Stomach (tissue), 9 donors: Measurements from ENCODE around the gene FRAS1. TPM values are rescaled to one million over a fixed set of nuclear protein-coding genes. Genes with fewer than 3 reads are reported as not detected.

ENCODE experiments used
- DNase-seq, 2 donors: peaks; one replicate each; pipeline versions ENCODE4 v3.0.0 to v3.0.0-alpha.2; 2013 to 2019
- H3K27ac ChIP-seq, 5 donors: fragments of 200-600 bp in 4 of 5; sonication (generic) in 4 of 5; one replicate each; pipeline ENCODE4 v1.5.1; 2013 to 2019; ENCODE audit warnings: mild to moderate bottlenecking in 1 of 5, moderate library complexity in 1 of 5
- H3K27me3 ChIP-seq, 3 donors: fragments of 200-600 bp; sonication (generic); one replicate each; pipeline ENCODE4 v1.5.1; 2017 to 2019; ENCODE audit warnings: mixed run types in 1 of 3
- H3K36me3 ChIP-seq, 4 donors: fragments of 200-600 bp; sonication (generic); 1 replicate in 3 of 4; 2 replicates in 1 of 4; pipeline ENCODE4 v1.5.1; 2016 to 2019
- H3K4me1 ChIP-seq, 4 donors: fragments of 200-600 bp; sonication (generic); one replicate each; pipeline ENCODE4 v1.5.1; 2016 to 2019
- H3K4me3 ChIP-seq, 4 donors: fragments of 200-600 bp; sonication (generic) in 3 of 4; one replicate each; pipeline ENCODE4 v1.5.1; 2016 to 2019; ENCODE audit warnings: mild to moderate bottlenecking in 1 of 4
- H3K9me3 ChIP-seq, 4 donors: fragments of 200-600 bp; sonication (generic); one replicate each; pipeline ENCODE4 v1.5.1; 2016 to 2019
- EP300 ChIP-seq: sonication (generic); formaldehyde crosslinking; IDR thresholded peaks from one replicate; pipeline ENCODE4 v1.6.1; 2017; ENCODE audit warnings: antibody characterized with exemption
- POLR2A ChIP-seq, 4 donors: fragments of 450-650 bp; IDR thresholded peaks; one replicate each; pipeline ENCODE4 v1.6.1; 2016; ENCODE audit warnings: antibody characterized with exemption in 4 of 4, control low read depth in 2 of 4, mild to moderate bottlenecking in 1 of 4, moderate library complexity in 1 of 4
- POLR2AphosphoS5 ChIP-seq, 3 donors: sonication (generic); formaldehyde crosslinking; IDR thresholded peaks; one replicate each; pipeline ENCODE4 v1.6.1; 2016; ENCODE audit warnings: antibody characterized with exemption in 3 of 3
- WGBS, 5 donors: extraction: QIAGEN DNeasy Blood & Tissue Kit in 3 of 5; methylation state at CpG; one replicate each; pipeline versions ENCODE4 v1.1.5 to v1.1.7; 2013 to 2018; 5-methylcytosine and 5-hydroxymethylcytosine counted together
- intact Hi-C: fragments of 100-400 bp; cut with DNase I; formaldehyde crosslinking; loops from one replicate; pipeline ENCODE4 v1.15.1; 2023; ENCODE audit warnings: low total_unique reads
- polyA plus RNA-seq, 3 donors: library from polyadenylated mRNA; stranded (reverse); fragments of 200-250 nt; gene quantifications; one replicate each; pipeline ENCODE4 v1.2.3, GENCODE V29; 2013
- total RNA-seq, 5 donors: library from RNA; depleted of rRNA; stranded (reverse); fragments of >200 nt; gene quantifications; one replicate each; pipeline versions ENCODE4 v1.1.0 to v1.2.3, GENCODE V29; 2014 to 2016
- TF ChIP-seq, protein P1 (sequence below), 7 experiments: fragments of 450-650 bp in 4 of 7; fragments of 200-600 bp in 3 of 7; sonication (generic) in 3 of 7; IDR thresholded peaks; one replicate each; pipeline ENCODE4 v1.5.1; 2016 to 2019; ENCODE audit warnings: antibody characterized with exemption in 7 of 7, control low read depth in 2 of 7, mild to moderate bottlenecking in 1 of 7
- donor health status: healthy with polysubstance abuse.
- donor health status: Bipolar disorder and iron deficiency.
- donor health status: healthy.

The FRAS1 gene
- total and polyA plus RNA-seq, 8 donors = under 0.01 to 12.7 (median 2.0) TPM

DNA sequence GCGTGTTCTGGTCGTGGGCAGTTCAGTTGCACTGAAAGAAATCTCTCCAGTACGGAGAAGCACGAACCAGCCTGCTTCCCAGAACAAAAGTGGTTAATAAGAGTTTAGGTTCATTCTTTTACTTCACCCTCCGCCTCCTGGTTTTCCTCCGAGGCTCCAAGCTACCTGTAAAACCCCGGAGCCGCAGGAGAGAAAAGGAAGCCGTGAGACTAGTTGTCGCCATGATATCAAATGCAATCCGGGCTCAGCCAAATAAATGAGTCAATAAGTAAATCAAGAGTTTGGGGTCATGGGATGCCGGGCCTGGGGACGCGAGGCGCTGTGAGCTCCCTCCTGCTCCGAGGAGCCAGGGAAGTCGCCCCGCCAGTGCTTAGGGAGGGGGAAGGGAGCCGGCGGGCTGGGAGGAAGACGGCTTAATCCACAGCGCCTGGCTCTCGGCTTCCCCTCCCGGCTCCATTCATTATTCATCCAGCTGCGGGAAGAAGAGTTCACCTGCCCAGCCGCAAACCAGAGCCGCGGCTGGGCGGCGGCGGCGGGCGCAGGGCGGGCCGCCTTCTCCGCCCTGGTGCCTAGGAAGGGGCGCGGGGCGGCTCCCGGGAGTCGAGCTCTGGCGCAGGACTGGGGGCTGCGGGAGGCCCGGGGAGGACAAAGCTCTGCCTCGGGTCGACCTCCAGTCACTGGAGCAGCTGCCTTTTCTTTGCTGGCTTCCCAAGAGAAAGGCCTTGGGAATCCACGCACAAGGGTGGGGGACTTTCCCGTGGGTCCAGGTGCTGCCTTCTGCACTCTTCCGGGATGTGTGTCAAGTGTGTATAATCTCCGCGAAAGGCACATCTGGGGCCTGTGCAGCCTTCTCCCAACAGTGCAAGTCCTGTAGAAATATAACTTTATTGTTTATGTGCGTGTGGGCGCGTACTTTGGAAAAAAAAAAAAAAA lies 1.7 kb downstream of the FRAS1 start:
- peaks cover 0 to 44% (median 35%) of the 10 kb centered on the region in 3 donors for H3K27me3 ChIP-seq
- peak overlapping the region; percentile 6 to 71 (median 47) for H3K27ac ChIP-seq
- peak in 1 of 3 donors; percentile 4 for TF ChIP-seq POLR2AphosphoS5 (IDR thresholded peaks at IDR 0.05)
- TF ChIP-seq EP300 = no peak
- H3K36me3 ChIP-seq = no peaks in the 10 kb centered on the region
- H3K4me1 ChIP-seq = peaks cover 15 to 41% (median 37%) of the 10 kb centered on the region in 4 donors
- intact Hi-C loops = no loop called here
- no peaks in the 10 kb centered on the region for H3K9me3 ChIP-seq
- WGBS, 5 donors = 1 to 2% (median 1%) methylated on average over 50 to 54 of the region's 54 CpGs
- peak; percentile 51 to 82 for DNase-seq
- H3K4me3 ChIP-seq = peak overlapping the region; percentile 53 to 63 (median 60)

DNA sequence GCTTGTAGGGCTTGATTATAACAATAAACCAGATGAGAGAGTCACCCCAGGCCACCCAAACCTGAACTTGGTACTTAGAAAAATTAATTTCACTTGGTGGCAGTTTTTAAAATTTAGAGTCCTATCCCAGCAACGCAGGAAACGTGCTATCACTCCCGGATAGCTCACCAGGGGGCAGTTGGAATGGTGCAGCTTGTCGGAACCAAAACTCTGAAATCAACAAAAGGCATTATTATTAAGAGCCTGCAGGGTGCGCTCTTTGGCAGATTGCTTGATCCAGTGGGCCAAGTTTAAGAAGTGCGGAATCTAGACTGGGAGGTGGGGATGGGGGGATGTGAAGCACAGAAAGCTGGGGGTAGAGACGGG lies 2.4 kb downstream of the FRAS1 start:
- H3K9me3 ChIP-seq = no peaks in the 10 kb centered on the region
- intact Hi-C loops = no loop called here
- no peaks in the 10 kb centered on the region for H3K36me3 ChIP-seq
- H3K27me3 ChIP-seq = peaks cover 0 to 44% (median 35%) of the 10 kb centered on the region in 3 donors
- H3K27ac ChIP-seq = peak overlapping the region in 3 of 5 donors; percentile 43 to 71 (median 64)
- H3K4me1 ChIP-seq = peaks cover 15 to 41% (median 37%) of the 10 kb centered on the region in 4 donors
- peak; percentile 54 to 95 for DNase-seq
- TF ChIP-seq, protein P1, sequence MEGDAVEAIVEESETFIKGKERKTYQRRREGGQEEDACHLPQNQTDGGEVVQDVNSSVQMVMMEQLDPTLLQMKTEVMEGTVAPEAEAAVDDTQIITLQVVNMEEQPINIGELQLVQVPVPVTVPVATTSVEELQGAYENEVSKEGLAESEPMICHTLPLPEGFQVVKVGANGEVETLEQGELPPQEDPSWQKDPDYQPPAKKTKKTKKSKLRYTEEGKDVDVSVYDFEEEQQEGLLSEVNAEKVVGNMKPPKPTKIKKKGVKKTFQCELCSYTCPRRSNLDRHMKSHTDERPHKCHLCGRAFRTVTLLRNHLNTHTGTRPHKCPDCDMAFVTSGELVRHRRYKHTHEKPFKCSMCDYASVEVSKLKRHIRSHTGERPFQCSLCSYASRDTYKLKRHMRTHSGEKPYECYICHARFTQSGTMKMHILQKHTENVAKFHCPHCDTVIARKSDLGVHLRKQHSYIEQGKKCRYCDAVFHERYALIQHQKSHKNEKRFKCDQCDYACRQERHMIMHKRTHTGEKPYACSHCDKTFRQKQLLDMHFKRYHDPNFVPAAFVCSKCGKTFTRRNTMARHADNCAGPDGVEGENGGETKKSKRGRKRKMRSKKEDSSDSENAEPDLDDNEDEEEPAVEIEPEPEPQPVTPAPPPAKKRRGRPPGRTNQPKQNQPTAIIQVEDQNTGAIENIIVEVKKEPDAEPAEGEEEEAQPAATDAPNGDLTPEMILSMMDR (IDR thresholded peaks at IDR 0.05) = peak in 4 of 7 experiments; percentile 31 to 46 (median 38)
- TF ChIP-seq EP300 = no peak
- no peak for TF ChIP-seq POLR2A (IDR thresholded peaks at IDR 0.05)
- TF ChIP-seq POLR2AphosphoS5 (IDR thresholded peaks at IDR 0.05) = peak in 1 of 3 donors; percentile 21
- peak overlapping the region; percentile 53 to 63 (median 60) for H3K4me3 ChIP-seq
- 4 to 7% (median 6%) methylated on average over 7 of the region's 7 CpGs for WGBS, 5 donors

DNA sequence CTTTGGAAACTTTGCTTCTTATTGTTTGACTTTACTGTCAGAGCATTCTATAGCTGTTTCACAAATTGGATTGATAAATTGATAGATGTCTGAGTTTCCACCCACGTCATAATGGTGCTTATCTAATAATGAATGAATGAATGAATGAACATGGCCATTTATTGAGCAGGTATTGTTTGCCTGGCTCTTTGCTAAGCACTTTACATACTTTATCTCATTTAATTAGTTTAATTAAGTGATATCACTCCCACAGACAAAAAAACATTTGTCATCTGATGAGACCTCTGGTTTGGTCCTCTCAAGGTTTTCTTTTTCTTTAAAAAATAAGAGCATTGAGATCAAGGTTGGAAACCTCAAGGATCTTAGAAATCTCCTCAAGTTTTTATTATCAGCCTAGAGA lies 2.8 kb downstream of the FRAS1 start:
- no peak for DNase-seq
- H3K9me3 ChIP-seq = no peaks in the 10 kb centered on the region
- no peak for TF ChIP-seq EP300
- TF ChIP-seq POLR2A (IDR thresholded peaks at IDR 0.05) = no peak
- no peak for TF ChIP-seq POLR2AphosphoS5 (IDR thresholded peaks at IDR 0.05)
- TF ChIP-seq, protein P1 (IDR thresholded peaks at IDR 0.05) = no peak
- peaks cover 0 to 44% (median 35%) of the 10 kb centered on the region in 3 donors for H3K27me3 ChIP-seq
- H3K4me1 ChIP-seq = peaks cover 15 to 41% (median 37%) of the 10 kb centered on the region in 4 donors
- 53 to 76% (median 61%) methylated on average over 1 of the region's 1 CpG for WGBS, 5 donors
- intact Hi-C loops = no loop called here
- H3K36me3 ChIP-seq = no peaks in the 10 kb centered on the region
- no peak overlapping the region for H3K27ac ChIP-seq
- H3K4me3 ChIP-seq = no peak overlapping the region

DNA sequence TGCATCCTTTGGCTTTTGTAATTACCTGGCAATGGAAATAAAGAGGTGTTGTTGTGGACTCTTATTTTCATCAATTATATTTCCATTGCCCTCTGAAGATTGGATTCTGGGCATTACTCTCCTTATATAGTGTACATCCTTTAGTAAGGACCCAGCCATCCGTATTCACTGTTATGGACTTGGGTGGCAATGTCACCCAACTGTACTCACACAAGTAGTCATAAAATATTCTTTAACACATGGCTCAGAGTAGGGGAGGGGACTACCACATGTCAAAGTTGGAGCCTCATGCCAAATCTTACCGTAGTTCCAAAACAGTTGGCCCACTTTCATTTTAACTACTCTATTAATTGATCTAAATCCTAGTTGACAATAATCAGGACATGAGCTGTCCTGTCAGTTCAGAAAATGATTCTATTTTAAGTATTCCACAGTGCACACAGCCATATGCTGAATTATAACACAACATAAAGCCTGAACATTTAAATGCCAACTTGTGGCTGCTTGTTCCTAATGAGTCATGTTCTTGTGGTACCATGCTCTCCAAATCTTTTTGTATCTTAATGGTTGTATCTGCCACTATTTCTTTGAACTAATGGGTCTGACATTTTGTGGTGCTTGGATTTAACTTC lies 4.9 kb downstream of the FRAS1 start:
- WGBS, 5 donors = 62 to 86% (median 71%) methylated on average over 2 of the region's 2 CpGs
- Histone ChIP-seq H3K36me3 (no peaks in the 10 kb centered on the region), H3K4me1 (peaks cover 7 to 28% (median 25%) of the 10 kb centered on the region in 4 donors), H3K27me3 (peaks cover 0 to 27% (median 25%) of the 10 kb centered on the region in 3 donors), H3K9me3 (no peaks in the 10 kb centered on the region), H3K4me3 (no peak overlapping the region), H3K27ac (no peak overlapping the region)
- TF ChIP-seq, protein P1 (IDR thresholded peaks at IDR 0.05) = no peak
- TF ChIP-seq EP300 = no peak
- no peak for TF ChIP-seq POLR2A (IDR thresholded peaks at IDR 0.05)
- TF ChIP-seq POLR2AphosphoS5 (IDR thresholded peaks at IDR 0.05) = no peak
- no peak for DNase-seq
- intact Hi-C loops = no loop called here
